Amniotic epithelial cell (primary cell): ENCODE results near the gene RAB34.

ENCODE experiments used
- DNase-seq: peaks from one replicate; pipeline ENCODE4 v3.0.0-alpha.2; 2010; ENCODE audit warnings: low read depth

The RAB34 gene

GRCh38 chr17:28710861-28711722 is 6.6 kb downstream of the RAB34 start:
- peak; percentile 81 for DNase-seq

- DNase-seq = no peak
Observed at GRCh38 chr17:28707339-28707720, 10.3 kb downstream of the RAB34 start.

GRCh38 chr17:28706471-28707338 is 11.0 kb downstream of the RAB34 start:
- DNase-seq = no peak

GRCh38 chr17:28705728-28706334 is 11.8 kb downstream of the RAB34 start:
- no peak for DNase-seq

GRCh38 chr17:28705074-28705659 is 12.5 kb downstream of the RAB34 start:
- no peak for DNase-seq

- DNase-seq = no peak
Observed at GRCh38 chr17:28704219-28704858, 13.3 kb downstream of the RAB34 start.

- no peak for DNase-seq
Observed at GRCh38 chr17:28703552-28704218, 14.0 kb downstream of the RAB34 start.

GRCh38 chr17:28702752-28703150 is 14.9 kb downstream of the RAB34 start:
- no peak for DNase-seq

- DNase-seq = no peak
Observed at GRCh38 chr17:28702026-28702751, 15.5 kb downstream of the RAB34 start.

GRCh38 chr17:28700830-28701492 is 16.7 kb downstream of the RAB34 start:
- no peak for DNase-seq

GRCh38 chr17:28700278-28700677 is 17.4 kb downstream of the RAB34 start:
- no peak for DNase-seq

- no peak for DNase-seq
Observed at GRCh38 chr17:28698253-28698941, 19.3 kb downstream of the RAB34 start.

GRCh38 chr17:28693869-28694268 is 23.8 kb downstream of the RAB34 start:
- no peak for DNase-seq

GRCh38 chr17:28689011-28689410 is 28.7 kb downstream of the RAB34 start:
- DNase-seq = no peak

- DNase-seq = no peak
Observed at GRCh38 chr17:28688481-28688880, 29.2 kb downstream of the RAB34 start.

GRCh38 chr17:28686296-28686695 is 31.4 kb downstream of the RAB34 start:
- DNase-seq = no peak

- no peak for DNase-seq
Observed at GRCh38 chr17:28685366-28685765, 32.3 kb downstream of the RAB34 start.

GRCh38 chr17:28684963-28685362 is 32.7 kb downstream of the RAB34 start:
- peak; percentile 76 for DNase-seq

- no peak for DNase-seq
Observed at GRCh38 chr17:28682655-28683054, 35.0 kb downstream of the RAB34 start.
